Measurements from ENCODE around the gene AGBL4.

AGBL4 gene

GRCh38 chr1:49466961-49467360 is 556.8 kb downstream of the AGBL4 start:
- TF ChIP-seq ZNF10 (tag by site-specific recombination; IDR thresholded peaks at IDR 0.05) = no peak
- no peak for TF ChIP-seq ZNF202 (tag by site-specific recombination; IDR thresholded peaks at IDR 0.05; ENCODE audit: borderline replicate concordance)
- no peak for TF ChIP-seq ZNF791 (tag by site-specific recombination; IDR thresholded peaks at IDR 0.05)
- no peak for TF ChIP-seq ZNF560 (tag by site-specific recombination; IDR thresholded peaks at IDR 0.05; ENCODE audit: borderline replicate concordance)
- TF ChIP-seq ZNF660 (tag by site-specific recombination; IDR thresholded peaks at IDR 0.05) = no peak
- no peak for TF ChIP-seq ZNF248 (tag by site-specific recombination; IDR thresholded peaks at IDR 0.05)
- TF ChIP-seq ZNF529 (tag by site-specific recombination; IDR thresholded peaks at IDR 0.05; ENCODE audit: insufficient replicate concordance) = no peak
- TF ChIP-seq ZNF555 (tag by site-specific recombination; conservative IDR thresholded peaks at IDR 0.05) = no peak
- no peak for TF ChIP-seq ZNF184 (tag by site-specific recombination; IDR thresholded peaks at IDR 0.05)
- TF ChIP-seq, protein P1, sequence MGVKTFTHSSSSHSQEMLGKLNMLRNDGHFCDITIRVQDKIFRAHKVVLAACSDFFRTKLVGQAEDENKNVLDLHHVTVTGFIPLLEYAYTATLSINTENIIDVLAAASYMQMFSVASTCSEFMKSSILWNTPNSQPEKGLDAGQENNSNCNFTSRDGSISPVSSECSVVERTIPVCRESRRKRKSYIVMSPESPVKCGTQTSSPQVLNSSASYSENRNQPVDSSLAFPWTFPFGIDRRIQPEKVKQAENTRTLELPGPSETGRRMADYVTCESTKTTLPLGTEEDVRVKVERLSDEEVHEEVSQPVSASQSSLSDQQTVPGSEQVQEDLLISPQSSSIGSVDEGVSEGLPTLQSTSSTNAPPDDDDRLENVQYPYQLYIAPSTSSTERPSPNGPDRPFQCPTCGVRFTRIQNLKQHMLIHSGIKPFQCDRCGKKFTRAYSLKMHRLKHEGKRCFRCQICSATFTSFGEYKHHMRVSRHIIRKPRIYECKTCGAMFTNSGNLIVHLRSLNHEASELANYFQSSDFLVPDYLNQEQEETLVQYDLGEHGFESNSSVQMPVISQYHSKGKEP (tag by site-specific recombination; IDR thresholded peaks at IDR 0.05) = no peak
- TF ChIP-seq, protein P2, sequence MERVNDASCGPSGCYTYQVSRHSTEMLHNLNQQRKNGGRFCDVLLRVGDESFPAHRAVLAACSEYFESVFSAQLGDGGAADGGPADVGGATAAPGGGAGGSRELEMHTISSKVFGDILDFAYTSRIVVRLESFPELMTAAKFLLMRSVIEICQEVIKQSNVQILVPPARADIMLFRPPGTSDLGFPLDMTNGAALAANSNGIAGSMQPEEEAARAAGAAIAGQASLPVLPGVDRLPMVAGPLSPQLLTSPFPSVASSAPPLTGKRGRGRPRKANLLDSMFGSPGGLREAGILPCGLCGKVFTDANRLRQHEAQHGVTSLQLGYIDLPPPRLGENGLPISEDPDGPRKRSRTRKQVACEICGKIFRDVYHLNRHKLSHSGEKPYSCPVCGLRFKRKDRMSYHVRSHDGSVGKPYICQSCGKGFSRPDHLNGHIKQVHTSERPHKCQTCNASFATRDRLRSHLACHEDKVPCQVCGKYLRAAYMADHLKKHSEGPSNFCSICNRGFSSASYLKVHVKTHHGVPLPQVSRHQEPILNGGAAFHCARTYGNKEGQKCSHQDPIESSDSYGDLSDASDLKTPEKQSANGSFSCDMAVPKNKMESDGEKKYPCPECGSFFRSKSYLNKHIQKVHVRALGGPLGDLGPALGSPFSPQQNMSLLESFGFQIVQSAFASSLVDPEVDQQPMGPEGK (tag by site-specific recombination; IDR thresholded peaks at IDR 0.05) = no peak
- no peak for TF ChIP-seq ZNF707 (tag by site-specific recombination; IDR thresholded peaks at IDR 0.05)
- TF ChIP-seq CTCF (tag by site-specific recombination; IDR thresholded peaks at IDR 0.05) = no peak
- CTCF ChIA-PET = no interaction called here

GRCh38 chr1:49465486-49466185 is 558.1 kb downstream of the AGBL4 start:
- TF ChIP-seq ZBTB17 (tag by site-specific recombination; IDR thresholded peaks at IDR 0.05) (no peak), REPIN1 (tag by site-specific recombination; IDR thresholded peaks at IDR 0.05; ENCODE audit: low read depth) (no peak), PBX3 (CRISPR knock-in tag; IDR thresholded peaks at IDR 0.05) (no peak), SALL2 (tag by site-specific recombination; IDR thresholded peaks at IDR 0.05; ENCODE audit: borderline replicate concordance) (no peak), ZNF239 (tag by site-specific recombination; IDR thresholded peaks at IDR 0.05) (no peak)
- TF ChIP-seq, protein P3, sequence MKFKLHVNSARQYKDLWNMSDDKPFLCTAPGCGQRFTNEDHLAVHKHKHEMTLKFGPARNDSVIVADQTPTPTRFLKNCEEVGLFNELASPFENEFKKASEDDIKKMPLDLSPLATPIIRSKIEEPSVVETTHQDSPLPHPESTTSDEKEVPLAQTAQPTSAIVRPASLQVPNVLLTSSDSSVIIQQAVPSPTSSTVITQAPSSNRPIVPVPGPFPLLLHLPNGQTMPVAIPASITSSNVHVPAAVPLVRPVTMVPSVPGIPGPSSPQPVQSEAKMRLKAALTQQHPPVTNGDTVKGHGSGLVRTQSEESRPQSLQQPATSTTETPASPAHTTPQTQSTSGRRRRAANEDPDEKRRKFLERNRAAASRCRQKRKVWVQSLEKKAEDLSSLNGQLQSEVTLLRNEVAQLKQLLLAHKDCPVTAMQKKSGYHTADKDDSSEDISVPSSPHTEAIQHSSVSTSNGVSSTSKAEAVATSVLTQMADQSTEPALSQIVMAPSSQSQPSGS (tag by site-specific recombination; IDR thresholded peaks at IDR 0.05; ENCODE audit: low read depth) = no peak
- Histone ChIP-seq H3K4me3 (ENCODE audit: low read depth, low read length) (no peak overlapping the region), H3K36me3 (ENCODE audit: control insufficient read depth in 2 of 2, insufficient read depth in 1 of 2, low read length in 2 of 2) (no peaks in the 10 kb centered on the region), H3K4me1 (ENCODE audit: control insufficient read depth, insufficient read depth, low read length) (no peaks in the 10 kb centered on the region), H3K27ac (ENCODE audit: extremely low read depth, low read depth, low read length) (no peak overlapping the region), H3K9me3 (ENCODE audit: control insufficient read depth, insufficient read depth, low read depth, low read length) (no peaks in the 10 kb centered on the region)
- ChIA-PET POLR2A (no interaction called here), CTCF (no interaction called here)

More at GRCh38 chr1:49466961-49467360, 556.8 kb downstream of the AGBL4 start:
- Histone ChIP-seq H3K4me1 (ENCODE audit: control insufficient read depth, insufficient read depth, low read length) (no peaks in the 10 kb centered on the region), H3K27ac (ENCODE audit: extremely low read depth, low read depth, low read length) (no peak overlapping the region), H3K4me3 (ENCODE audit: low read depth, low read length) (no peak overlapping the region), H3K36me3 (ENCODE audit: control insufficient read depth in 2 of 2, insufficient read depth in 1 of 2, low read length in 2 of 2) (no peaks in the 10 kb centered on the region), H3K9me3 (ENCODE audit: control insufficient read depth, insufficient read depth, low read depth, low read length) (no peaks in the 10 kb centered on the region)
- POLR2A ChIA-PET = no interaction called here

Data from HEK293 (cell line).